HG02610 (cell line): Measurements from ENCODE around the gene SPON2.

Experiments used
- ATAC-seq: cut with Tn5 transposase; IDR thresholded peaks from one replicate; pipeline ENCODE4 v1.9.1; 2021; ENCODE audit warnings: mild to moderate bottlenecking, moderate library complexity; ENCODE audit not compliant: unreplicated experiment

SPON2 gene

GRCh38 chr4:1172971-1173757 lies 781 bp upstream of the SPON2 start:
- no peak for ATAC-seq

- ATAC-seq, result no peak
These were observed 814 bp downstream of the SPON2 start for GRCh38 chr4:1171311-1172227.

GRCh38 chr4:1170976-1171310 lies 1.4 kb downstream of the SPON2 start:
- no peak for ATAC-seq

- no peak for ATAC-seq
These were observed 2.0 kb downstream of the SPON2 start for GRCh38 chr4:1170156-1170975.

GRCh38 chr4:1169691-1170096 lies 2.7 kb downstream of the SPON2 start:
- ATAC-seq, result no peak

- ATAC-seq, result no peak
These were observed 3.2 kb downstream of the SPON2 start for GRCh38 chr4:1169171-1169671.

GRCh38 chr4:1168191-1169101 lies 3.9 kb downstream of the SPON2 start:
- no peak for ATAC-seq

GRCh38 chr4:1167244-1167949 lies 5.0 kb downstream of the SPON2 start:
- ATAC-seq, result peak; percentile 74

GRCh38 chr4:1166509-1167243 lies 5.7 kb downstream of the SPON2 start:
- ATAC-seq, result no peak

GRCh38 chr4:1164956-1165545 lies 7.3 kb downstream of the SPON2 start:
- no peak for ATAC-seq

- ATAC-seq, result no peak
These were observed 7.9 kb downstream of the SPON2 start for GRCh38 chr4:1164444-1164843.

- no peak for ATAC-seq
These were observed 8.3 kb downstream of the SPON2 start for GRCh38 chr4:1164040-1164439.

- ATAC-seq, result no peak
These were observed 12.0 kb downstream of the SPON2 start for GRCh38 chr4:1160351-1160750.

- ATAC-seq, result no peak
These were observed 16.3 kb downstream of the SPON2 start for GRCh38 chr4:1156069-1156468.

- no peak for ATAC-seq
These were observed 17.1 kb downstream of the SPON2 start for GRCh38 chr4:1155314-1155713.

- no peak for ATAC-seq
These were observed 17.7 kb downstream of the SPON2 start for GRCh38 chr4:1154523-1155182.

- ATAC-seq, result no peak
These were observed 18.3 kb downstream of the SPON2 start for GRCh38 chr4:1154126-1154522.

GRCh38 chr4:1153567-1154090 lies 18.8 kb downstream of the SPON2 start:
- no peak for ATAC-seq
